OCI-LY7 (cell line): ENCODE measurements around the gene COL20A1.

ENCODE experiments used
- EZH2phosphoT487 ChIP-seq: fragments of 200-600 bp; sonication (generic); IDR thresholded peaks from 2 replicates; pipeline ENCODE4 v1.6.1; 2018; ENCODE audit warnings: low read depth, borderline replicate concordance, mild to moderate bottlenecking, mixed run types, antibody characterized with exemption, low read length, moderate library complexity, mixed read lengths
- TF ChIP-seq, protein P1 (sequence below): fragments of 200-600 bp; sonication (generic); conservative IDR thresholded peaks from 2 replicates; pipeline ENCODE4 v1.5.1; 2014; ENCODE audit warnings: mild to moderate bottlenecking, antibody characterized with exemption, low read length, moderate library complexity, mixed read lengths

DNA sequence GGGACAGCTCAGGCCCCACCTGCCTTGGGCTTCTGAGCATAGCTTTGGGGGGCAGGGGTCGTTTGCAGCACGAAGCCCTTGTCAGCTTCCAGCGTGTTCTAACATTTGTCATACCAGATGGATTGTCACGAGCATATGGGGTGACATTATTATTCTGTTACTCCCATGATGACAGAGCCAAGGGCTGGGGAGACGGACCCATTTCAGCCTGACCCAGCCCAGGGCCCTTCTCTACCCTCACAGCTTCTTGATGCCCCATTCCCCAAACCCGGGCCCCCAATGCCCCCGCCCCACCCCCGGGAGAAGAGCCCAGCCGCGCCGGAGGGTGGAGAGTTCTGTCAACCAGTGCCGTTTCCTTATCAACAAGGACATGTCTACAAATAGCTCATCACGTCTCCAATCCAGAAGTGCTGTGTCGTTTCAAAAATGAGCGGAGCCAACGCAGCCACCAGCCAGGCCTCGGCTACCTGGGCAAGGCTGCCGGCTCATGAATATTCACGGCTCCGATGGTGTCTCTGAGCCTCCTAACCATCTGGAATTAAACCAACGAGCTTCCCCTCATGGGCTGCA is 77.7 kb downstream of the COL20A1 start:
- TF ChIP-seq, protein P1, sequence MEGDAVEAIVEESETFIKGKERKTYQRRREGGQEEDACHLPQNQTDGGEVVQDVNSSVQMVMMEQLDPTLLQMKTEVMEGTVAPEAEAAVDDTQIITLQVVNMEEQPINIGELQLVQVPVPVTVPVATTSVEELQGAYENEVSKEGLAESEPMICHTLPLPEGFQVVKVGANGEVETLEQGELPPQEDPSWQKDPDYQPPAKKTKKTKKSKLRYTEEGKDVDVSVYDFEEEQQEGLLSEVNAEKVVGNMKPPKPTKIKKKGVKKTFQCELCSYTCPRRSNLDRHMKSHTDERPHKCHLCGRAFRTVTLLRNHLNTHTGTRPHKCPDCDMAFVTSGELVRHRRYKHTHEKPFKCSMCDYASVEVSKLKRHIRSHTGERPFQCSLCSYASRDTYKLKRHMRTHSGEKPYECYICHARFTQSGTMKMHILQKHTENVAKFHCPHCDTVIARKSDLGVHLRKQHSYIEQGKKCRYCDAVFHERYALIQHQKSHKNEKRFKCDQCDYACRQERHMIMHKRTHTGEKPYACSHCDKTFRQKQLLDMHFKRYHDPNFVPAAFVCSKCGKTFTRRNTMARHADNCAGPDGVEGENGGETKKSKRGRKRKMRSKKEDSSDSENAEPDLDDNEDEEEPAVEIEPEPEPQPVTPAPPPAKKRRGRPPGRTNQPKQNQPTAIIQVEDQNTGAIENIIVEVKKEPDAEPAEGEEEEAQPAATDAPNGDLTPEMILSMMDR: no peak
- TF ChIP-seq EZH2phosphoT487: no peak
